ENCODE results near the gene IQSEC1.

The IQSEC1 gene

DNA sequence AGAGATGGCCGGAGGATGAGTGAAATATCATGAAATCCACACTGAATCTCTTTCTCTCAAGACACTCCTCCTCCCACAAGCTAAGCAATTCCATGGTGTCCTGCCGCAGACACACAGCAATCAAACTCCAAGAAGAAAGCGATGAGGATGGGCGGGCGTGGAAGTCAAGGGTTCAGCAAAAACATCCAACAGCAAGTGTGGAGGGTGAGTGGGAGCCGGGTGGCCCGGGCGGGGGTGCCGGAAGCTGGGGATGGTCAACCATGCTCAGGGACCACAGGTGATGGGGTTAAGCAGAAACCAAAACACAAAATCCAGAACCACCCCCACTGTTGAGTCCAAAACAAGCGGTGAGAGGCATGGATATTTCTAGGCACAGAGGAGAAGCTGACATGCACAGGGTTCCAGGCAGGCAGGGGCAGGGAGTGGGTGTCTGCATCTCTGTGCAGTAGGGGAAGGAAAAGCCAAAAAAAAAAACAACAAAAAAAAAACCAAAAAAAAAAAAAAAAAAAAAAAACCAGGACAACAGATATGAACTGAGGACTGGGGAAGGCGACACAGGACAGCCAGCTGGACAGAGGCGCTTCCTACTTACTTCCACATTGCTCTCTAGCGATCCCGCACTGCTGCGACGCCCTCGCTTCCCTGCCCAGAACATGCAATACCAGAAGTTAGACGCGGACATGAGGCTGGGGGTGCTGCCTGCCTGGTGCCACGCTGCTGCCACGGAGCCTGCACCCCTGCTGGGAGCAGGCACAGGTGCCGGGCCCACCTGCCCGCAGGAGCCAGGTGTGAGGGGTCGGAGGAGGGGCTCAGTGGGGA, 170.8 kb downstream of the IQSEC1 start:
- no peak for FAIRE-seq

DNA sequence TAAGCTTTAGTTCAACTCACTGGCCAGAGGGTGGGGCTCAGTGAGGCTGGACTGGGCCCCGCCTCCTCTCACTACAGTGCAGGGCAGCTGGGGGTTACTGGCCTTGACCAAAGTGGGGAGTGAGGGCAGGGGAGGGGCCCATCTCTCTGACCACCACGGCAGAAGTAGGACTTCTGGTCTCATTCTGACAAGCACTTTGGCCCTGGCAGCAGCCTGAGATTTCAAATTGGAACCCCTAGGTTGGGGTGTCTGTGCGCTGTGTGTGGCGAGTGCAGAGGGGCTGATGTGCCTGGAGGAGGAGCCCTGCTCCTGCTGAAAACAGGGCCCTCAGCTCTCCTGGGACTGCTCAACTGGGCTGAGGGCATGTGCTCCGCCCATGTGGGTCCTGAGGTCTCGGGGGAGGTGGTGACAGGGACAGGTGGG, 171.6 kb downstream of the IQSEC1 start:
- FAIRE-seq, result no peak

DNA sequence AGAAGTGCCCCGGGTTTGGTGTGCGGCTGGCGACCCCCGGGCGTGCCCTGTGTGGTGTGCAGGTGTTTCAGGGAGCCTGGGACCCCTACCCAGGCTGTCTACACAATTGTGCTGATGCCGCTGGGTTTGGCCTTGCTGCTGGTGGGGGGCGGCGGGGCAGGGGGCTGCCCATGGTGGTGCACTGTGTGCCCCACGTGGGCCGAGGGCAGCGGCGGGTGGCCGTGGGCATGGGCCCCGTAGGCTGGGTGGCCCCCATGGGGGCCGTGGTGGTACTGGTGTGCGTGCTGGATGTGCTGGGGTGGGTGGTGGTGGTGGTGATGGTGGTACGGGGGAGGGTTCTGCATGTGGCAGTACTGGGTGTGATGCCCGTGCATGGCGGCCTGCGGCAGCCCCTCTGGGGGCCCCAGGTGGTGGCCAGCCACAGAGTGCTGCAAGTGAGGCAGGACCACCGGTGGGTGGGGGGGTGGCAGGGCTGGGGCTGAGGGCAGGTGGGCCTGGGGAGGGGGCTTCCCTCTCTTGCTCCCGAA, 172.3 kb downstream of the IQSEC1 start:
- FAIRE-seq, result no peak

DNA sequence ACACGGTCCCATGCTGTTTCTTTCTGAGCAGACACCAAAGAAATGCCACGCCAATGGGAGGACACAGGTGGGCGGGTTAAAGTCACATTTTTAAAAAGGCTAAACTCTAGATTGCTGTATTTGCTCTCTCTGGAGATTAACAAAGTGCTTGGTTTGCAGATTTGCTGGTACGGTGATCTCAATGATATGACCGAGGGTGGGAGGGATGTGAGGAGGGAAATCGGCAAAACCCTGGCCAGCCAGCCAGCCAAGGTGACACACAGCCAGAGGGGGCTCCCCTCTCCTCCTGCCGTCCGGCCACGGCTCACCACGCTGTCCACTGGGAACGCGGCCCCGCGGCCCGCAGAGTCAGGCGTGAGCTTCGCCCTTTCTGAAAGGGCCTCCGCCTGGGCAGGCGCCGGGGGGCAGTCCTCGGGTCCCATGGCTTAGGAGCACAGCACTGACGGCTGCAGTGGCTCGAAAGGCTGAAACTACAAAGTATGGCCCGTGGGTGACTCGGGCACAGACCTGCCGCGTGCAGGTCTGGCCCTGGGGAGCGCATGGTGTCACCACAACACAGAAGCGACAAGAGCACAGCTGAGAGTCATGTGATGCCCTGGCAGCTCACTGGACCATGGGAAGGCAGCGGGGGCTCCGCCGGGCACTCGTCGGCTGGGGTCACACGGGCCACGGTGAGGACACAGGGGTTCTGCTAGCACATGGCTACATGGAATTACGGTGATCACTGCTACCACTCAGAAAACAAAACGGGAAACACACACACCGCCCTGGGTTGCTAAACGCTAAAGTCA, 174.1 kb downstream of the IQSEC1 start:
- FAIRE-seq, result no peak

DNA sequence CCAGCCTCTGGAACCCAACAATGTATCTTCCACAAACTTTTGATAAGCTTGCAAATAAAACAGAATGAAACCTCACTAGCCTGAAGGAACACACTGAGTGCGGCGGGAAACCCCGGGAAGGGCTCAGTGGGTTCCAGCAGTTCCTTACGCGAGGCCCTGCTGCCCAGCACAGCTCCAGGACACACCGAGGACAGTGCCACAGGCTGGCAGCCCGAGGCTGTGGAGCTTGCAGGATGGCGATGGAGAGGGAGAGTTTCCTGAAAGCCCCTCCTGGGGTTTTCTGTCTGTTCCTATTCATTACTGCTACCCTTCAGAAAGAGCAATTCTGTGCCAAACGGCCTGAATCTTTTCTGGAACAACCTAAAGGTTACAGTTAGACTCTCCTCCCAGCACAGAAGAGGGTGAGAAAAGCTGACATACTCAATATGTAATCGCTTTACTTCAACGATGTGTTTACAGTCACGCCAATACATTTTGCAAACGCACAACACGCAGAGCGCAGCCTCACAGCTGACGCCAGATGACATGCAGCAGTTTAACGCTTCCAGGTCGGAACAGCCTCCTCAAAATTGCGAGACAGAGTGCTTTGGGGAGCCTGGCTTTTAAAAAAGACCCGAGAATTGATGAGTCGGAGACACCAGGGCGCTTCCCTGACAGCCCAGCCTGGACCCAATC, 174.8 kb downstream of the IQSEC1 start:
- FAIRE-seq, result no peak

DNA sequence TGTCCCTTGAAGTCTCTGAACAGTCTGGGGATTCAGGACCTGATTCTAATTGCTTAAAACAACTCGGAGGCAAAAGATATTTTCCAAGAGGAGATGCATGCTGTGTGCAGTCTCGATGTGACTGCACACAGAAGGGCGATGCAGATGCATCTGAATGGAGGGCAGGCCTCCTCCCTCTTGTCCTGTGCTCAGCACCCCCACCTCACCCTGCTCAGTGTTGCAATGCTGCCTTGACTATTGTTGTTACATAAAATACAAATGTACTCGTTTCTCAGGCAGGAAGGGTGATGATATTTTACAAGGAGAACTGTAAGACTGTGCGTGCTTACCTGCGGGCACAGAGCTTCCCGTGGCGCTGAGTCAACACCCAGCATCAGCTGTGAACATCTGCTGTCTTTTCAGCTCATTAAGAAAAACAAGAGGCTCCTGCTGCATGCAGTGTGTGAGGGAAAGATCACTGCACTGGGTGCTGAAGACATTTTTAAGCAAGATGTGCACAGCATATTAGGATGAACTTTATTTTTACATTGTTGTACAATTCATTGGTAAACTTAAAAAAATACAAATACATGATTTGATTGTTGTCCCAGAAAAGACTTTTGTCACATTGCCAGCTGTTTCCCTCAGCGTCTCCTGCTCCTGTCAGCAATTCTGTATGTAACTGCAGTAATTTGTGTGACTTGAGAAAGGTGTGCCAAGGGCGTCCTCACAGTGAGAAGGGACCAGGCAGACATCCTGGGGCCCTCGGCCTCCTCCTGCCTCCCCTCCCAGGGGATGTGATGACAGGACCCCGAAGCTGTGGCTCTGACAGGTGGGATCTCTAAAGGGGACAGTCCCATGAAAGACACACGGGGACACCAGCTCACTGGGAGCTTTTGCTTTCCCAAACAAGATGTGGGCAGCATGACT, 175.6 kb downstream of the IQSEC1 start:
- FAIRE-seq, result no peak

DNA sequence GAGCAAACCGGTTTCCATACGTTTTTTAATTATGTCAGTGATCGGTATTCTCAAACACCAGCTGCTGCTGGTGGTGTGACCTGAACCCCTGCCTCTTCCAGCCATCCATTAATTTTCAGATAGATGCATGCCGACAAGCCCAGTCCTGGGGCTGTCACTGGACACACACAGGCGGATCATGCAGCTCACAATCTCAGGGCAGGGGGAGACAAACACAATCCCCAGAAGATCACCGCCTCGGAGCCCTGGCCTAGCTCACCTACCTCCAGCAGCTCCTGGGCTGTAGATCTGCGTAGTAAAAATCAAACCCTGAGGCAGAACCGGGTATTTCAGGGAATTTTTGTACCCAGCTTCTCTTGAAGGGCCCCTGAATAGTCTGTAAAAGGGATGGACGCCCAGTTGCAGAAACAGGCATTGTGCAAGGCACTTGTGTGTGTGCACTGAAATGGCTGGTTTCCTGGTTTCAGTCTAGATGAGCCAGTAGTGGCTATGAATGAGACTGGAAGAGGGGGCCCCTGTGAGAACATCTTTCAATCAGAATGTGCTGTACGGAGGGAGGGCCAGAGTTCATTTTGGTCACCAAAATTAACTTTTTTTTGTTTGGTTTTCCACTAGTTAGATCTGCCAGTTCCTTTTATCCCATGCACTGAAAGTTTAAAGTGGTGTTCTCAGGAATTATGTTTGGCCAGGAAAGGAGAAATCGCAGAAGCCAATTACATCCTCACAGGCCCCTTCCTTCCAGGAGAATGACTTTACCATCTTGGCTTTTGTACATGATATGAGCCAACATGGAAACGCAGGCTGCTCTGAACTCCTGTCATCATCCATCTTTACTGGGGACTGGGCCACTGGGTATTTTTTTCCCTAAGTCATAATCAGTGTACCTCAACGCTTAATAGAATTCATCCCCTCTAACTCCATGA, 176.9 kb downstream of the IQSEC1 start:
- FAIRE-seq, result no peak

DNA sequence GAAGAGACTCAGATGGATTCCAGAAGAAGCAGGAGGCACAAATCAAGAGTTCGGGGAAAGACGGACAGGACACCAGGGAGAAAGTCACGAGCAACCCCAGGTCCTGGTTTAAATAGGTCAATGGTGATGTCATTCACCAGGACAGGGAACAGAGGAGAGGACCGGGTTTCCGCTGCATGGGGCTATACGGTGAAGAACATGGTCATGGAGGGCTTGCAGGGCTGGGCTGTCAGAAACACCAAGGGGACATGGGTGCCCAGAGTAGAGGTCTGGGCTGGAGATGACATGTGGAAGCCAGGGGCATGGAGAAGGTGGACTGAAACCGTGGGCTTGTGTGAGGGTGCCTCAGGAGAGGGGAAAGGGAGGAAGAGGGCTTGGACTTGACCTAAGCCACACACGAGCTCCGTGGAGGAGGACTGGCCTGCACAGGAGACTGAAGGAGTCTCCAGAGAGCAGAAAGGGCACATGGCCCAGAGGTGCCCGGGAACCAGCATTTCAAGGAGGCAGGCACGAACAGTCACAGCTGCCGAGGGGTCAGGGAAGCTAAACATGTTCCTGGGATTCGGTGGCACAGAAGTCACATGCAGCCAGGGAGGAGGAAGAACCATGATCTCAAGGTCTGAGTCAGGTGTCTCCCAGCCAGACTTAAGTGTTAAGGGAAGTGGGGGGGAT, 177.7 kb downstream of the IQSEC1 start:
- no peak for FAIRE-seq

DNA sequence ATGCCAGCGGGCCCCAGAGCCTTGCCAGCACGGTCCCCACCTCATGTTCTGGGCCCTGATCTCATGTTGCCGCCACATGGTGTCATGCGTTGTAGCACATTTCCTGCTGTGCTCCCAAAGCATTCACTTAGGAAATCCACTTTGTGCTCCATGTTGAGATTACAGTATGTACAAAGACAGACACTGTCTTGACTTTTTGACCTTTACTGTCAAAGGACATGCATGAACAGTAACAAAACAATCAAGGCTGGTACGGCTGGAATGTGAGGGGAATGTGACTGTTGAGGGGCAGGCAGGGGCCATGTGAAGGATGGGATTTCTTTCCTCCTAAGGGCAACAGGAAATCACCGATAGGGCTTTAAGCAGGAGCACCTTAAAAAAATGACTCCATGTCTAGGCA, 178.6 kb downstream of the IQSEC1 start:
- FAIRE-seq, result no peak

DNA sequence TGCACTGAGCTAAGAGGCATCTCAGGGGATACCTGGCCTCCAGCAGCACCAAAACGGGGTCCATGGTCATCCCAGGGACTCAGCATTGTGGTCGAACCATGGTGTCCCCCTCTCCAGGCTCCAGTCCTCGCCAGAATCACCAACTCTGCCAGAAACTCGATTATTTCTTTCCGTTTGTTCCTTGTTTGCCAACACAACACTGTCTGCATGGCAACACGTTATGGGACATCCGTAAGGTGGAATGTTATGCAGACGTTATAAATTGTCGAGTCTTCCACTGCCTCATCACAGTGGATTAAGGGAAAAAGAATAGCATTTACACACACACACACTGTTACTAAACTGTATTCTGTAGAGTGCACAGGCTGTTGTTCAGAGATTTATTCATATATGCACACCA, 179.4 kb downstream of the IQSEC1 start:
- no peak for FAIRE-seq

DNA sequence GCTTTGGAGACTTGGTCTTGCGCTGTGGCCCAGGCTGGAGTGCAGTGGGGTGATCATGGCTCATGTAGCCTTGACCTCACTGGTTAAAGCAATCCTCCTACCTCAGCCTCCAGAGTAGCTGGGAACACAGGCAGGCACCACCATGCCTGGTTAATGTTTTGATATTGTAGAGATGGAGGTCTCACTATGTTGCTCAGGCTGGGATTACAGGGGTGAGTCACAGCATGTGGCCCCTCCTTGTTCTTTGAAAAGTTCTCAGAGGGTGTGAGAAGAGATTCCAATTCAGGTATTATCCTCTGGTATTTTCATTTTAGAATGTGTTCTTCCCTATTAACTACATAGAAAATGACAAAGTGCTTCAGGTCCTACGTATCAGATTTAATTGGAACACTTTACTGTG, 180.0 kb downstream of the IQSEC1 start:
- no peak for FAIRE-seq

DNA sequence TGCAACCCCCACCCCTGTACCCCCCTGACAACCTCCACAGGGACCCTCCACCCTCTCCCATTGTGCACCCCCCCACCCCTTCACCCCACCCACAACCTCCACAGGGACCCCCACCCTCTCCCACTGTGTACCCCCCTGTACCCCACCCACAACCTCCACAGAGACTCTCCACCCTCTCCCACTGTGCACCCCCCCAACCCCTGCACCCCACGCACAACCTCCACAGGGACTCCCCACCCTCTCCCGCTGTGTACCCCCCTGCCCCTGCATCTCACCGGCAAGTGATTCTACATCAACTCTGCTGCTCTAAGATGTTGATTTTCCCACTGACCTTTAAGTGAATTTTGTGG, 180.4 kb downstream of the IQSEC1 start:
- FAIRE-seq, result no peak

DNA sequence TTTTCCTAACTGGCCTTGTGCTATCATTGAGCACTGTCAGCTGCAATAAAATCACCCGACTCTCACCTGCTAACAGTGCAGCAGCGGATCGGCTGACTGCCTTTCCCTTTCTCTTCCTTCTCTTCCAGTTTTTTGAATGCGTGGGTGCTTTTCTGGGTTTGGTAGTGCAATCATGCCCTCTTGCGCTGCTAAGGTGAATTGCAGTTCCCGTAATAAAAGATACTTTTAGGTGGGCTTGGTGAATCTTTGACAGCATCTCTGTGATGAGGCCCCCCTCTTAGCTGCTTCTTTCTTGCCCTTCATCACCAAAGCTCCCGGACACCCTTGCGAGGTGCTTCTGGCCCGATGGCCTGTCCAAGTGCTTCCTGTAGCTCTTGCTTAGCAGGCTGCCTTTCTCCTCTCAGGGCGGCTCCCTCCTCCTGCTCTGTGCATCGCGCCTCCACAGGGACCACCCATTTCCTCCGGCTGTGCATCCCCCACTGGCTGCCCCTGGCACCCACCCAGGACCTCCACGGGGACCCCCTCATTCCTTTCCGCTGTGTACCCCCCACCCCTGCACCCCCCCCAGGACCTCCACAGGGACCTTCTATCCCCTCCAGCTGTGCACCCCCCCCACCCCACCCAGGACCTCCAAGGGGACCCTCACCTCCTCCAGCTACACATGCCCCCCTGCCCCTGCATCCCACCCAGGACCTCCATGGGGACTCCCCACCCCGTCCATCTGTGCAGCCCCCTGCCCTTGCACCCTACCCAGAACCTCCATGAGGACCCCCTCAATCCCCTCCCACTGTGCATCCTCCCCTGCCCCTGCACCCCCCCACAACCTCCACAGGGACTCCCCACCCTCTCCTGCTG, 181.0 kb downstream of the IQSEC1 start:
- FAIRE-seq, result peak; percentile 16

DNA sequence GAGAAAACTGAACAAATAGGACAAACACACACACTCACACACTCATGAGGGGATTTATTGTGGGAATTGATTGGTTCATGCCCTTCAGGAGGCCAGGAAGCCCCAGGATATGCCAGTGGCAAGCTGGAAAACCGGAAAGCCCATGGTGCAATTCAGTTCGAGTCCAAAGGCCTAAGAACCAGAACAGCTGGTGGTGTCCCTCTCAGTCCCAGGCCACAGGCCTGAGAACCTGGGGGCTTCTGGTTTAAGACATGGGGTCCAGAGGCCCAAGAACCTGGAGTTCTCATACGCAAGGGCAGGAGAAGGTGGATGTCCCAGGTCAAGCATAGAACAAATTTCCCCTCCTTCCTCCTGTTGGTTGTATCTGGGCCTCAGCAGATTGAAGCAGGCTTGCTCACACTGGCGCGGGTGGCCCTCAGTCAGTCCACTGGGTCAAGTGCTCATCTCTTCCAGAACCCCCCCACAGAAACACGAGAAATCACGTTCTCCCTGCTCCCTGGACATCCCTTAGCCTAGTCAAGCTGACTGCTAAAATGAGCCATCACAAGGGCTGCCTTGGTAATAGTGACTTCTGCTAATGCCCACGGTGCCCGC, 181.7 kb downstream of the IQSEC1 start:
- no peak for FAIRE-seq

DNA sequence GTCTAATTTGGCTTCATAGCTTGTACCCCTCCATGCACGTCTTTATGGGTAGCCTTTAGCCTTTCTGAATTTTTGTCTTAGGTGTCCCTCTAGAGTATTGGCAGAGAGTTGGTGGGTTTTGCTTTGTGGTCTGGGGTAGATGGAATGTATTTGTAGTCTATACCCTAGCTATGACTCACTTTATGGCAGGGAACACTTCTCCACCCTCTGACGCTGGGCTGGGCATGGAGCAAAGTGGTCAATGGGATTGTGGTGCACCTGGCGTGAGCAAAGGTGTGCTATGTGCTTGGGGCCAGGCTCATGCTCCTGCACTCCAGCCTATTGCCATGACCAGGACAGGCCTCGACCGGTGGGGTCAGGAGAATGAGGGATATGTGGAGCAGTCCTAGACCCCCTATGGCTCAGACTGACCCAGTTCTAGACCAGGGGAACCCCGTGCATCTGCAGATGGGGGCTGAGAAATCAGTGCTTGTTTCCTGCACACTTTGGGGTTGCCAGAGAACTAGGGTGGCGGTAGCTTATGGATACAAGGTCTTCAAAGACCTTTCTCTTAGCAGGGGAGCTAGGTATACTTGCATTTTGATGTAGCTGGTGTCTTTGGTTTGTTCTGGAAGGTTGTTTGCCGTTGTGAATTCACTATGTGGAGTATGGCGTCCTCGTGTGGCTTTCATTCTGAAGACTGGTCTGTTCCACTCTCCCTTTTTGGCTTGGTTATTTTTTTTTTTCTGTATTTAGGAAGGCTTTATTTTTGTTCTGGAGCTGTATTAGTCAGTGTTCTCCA, 182.4 kb downstream of the IQSEC1 start:
- no peak for FAIRE-seq

DNA sequence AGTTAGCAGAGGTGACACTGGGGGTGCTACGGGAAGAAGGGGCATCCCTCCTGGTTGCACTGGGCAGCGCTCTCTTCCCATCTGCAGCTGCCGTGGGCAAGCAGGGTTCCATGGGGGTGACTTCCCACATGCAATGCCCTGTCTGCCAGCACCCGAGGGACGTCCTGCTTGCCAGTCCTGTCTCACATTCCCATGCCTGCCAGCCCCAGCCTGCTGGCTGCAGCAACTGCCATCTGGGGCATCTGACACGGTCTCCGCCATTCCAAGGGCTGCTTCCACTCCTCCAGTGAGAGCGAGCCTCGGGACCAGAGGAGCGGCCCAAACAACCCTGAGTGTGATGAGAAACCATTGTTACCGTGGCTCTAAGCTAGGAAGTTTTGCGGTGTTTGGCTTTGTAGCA, 186.5 kb downstream of the IQSEC1 start:
- no peak for FAIRE-seq

DNA sequence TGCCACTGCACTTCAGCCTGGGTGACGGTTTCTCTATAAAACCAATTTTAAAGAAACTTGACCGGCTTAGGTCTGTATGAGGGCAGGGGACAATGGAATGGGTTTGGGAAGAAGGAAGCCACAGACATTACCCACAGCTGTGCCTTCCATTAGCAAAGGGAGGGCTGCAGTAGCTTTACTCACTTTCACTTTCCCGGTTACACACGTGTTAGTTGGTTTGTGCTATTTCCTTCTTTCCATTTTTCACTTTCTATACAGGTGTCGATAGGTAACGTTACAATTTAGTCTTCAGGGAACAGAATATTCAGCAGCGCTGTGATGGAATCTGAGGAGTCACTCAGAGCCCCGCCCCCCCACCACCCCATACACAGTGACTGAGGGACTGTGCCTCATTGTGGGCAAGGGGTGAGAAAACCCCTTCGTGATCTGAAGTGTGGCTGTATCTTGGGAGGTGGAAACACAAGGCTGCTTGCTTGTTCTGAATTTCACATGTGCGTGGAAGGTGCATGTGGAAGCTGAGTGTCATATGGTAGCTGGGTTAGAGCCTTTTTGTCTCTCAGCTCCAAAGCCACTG, 187.0 kb downstream of the IQSEC1 start:
- no peak for FAIRE-seq

DNA sequence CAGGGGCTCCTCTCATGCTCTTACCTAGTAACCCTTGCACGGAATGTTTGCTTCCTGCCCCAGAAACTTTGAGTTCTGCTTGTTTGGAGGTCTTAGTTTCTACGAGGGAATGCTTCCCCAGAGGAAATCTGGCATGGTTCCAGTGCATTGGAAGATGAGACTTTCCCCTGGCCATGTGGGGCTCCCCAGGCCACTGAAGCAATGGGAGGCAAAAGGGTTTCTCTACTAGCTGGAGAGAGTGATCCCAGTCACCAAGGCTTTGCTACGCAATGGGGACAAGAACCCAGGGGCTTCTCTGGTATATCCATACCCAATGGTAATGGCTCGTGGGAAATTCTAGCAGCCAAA, 187.7 kb downstream of the IQSEC1 start:
- FAIRE-seq, result no peak

Measured in A204.1 (cell line).